GF-D8 (cell line): ENCODE measurements around the gene ADAMTS20.

Experiments
- DNase-seq: peaks from one replicate; lab custom pipeline; 2025; lab: John Stamatoyannopoulos, UW

The ADAMTS20 gene

GRCh38 chr12:43482311-43483085 lies 69.5 kb downstream of the ADAMTS20 start:
- peak; percentile 98 for DNase-seq

- peak; percentile 91 for DNase-seq
Measured at GRCh38 chr12:43480591-43480990, 71.4 kb downstream of the ADAMTS20 start.

GRCh38 chr12:43462741-43463140 lies 89.3 kb downstream of the ADAMTS20 start:
- DNase-seq = no peak

- DNase-seq = no peak
Measured at GRCh38 chr12:43462080-43462479, 89.9 kb downstream of the ADAMTS20 start.

- no peak for DNase-seq
Measured at GRCh38 chr12:43459285-43459684, 92.7 kb downstream of the ADAMTS20 start.

GRCh38 chr12:43453761-43454160 lies 98.2 kb downstream of the ADAMTS20 start:
- DNase-seq = no peak

GRCh38 chr12:43444940-43445564 lies 107.0 kb downstream of the ADAMTS20 start:
- peak; percentile 49 for DNase-seq

- DNase-seq = no peak
Measured at GRCh38 chr12:43436597-43436996, 115.4 kb downstream of the ADAMTS20 start.

GRCh38 chr12:43434614-43435013 lies 117.4 kb downstream of the ADAMTS20 start:
- DNase-seq = peak; percentile 27

GRCh38 chr12:43428088-43428600 lies 123.9 kb downstream of the ADAMTS20 start:
- no peak for DNase-seq

GRCh38 chr12:43425361-43425760 lies 126.6 kb downstream of the ADAMTS20 start:
- no peak for DNase-seq

GRCh38 chr12:43416981-43417380 lies 135.0 kb downstream of the ADAMTS20 start:
- no peak for DNase-seq

GRCh38 chr12:43407816-43408645 lies 144.0 kb downstream of the ADAMTS20 start:
- no peak for DNase-seq

GRCh38 chr12:43406801-43407200 lies 145.2 kb downstream of the ADAMTS20 start:
- no peak for DNase-seq

- no peak for DNase-seq
Measured at GRCh38 chr12:43402436-43402835, 149.6 kb downstream of the ADAMTS20 start.

- DNase-seq = no peak
Measured at GRCh38 chr12:43401096-43401495, 150.9 kb downstream of the ADAMTS20 start.

- no peak for DNase-seq
Measured at GRCh38 chr12:43396671-43397070, 155.3 kb downstream of the ADAMTS20 start.

- no peak for DNase-seq
Measured at GRCh38 chr12:43392116-43392515, 159.9 kb downstream of the ADAMTS20 start.

- DNase-seq = no peak
Measured at GRCh38 chr12:43381879-43382278, 170.1 kb downstream of the ADAMTS20 start.

- no peak for DNase-seq
Measured at GRCh38 chr12:43378448-43378847, 173.6 kb downstream of the ADAMTS20 start.

- DNase-seq = no peak
Measured at GRCh38 chr12:43370263-43370662, 181.7 kb downstream of the ADAMTS20 start.

GRCh38 chr12:43362910-43363694 lies 188.9 kb downstream of the ADAMTS20 start:
- DNase-seq = no peak
